Measurements from ENCODE around the gene OSCP1. TPM values are rescaled to one million over a fixed set of nuclear protein-coding genes. Genes with fewer than 3 reads are reported as not detected.

The OSCP1 gene
- polyA plus RNA-seq, 1 of the 3 experiments (the other 2 are of a cell fraction): 11.9 TPM

DNA sequence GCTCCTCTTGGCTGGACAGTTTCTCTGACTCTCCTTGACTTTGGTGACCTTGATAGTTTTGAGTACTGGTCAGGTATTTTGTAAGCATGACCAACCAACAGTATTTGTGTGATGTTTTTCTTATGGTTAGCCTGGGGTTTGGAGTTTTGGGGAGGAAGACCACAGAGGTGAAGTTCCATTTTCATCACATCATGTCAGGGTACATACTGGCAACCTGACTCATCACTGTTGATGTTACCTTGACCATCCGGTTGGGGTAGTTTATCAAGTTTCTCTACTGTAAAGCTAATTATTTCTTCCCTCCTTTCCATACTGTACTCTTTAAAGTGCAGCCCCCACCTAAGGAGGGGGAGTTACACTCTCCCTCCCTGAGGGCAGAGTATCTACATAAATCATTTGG, 13.4 kb downstream of the OSCP1 start:
- H3K27ac ChIP-seq (ENCODE audit: low read depth in 2 of 2, low read length in 1 of 2): no peak overlapping the region
- no peaks in the 10 kb centered on the region for H3K27me3 ChIP-seq (ENCODE audit: insufficient read depth)
- H3K9ac ChIP-seq: no peak overlapping the region
- no peaks in the 10 kb centered on the region for H3K9me3 ChIP-seq
- ChIA-PET POLR2A (no interaction called here), CTCF (interaction anchor here (1.4 to 1.7 kb wide), 2 partner anchors 10 to 13 kb away, joined by 4 to 6 read pairs; partner anchors contain the start of gene OSCP1)
- 75% methylated on average over 1 of the region's 1 CpG for WGBS (ENCODE audit: low lambda C conversion rate)
- H3K9me2 ChIP-seq: no peaks in the 10 kb centered on the region
- no peaks in the 10 kb centered on the region for H4K20me1 ChIP-seq (ENCODE audit: insufficient read depth)
- no peak overlapping the region for H2AFZ ChIP-seq (ENCODE audit: low read depth)
- H3K4me3 ChIP-seq (ENCODE audit: low read depth in 2 of 2, low read length in 1 of 2): no peak overlapping the region
- no peak overlapping the region for H3K4me2 ChIP-seq
- H3K79me2 ChIP-seq (ENCODE audit: insufficient read depth): no peaks in the 10 kb centered on the region
- no peaks in the 10 kb centered on the region for H3K4me1 ChIP-seq (ENCODE audit: control insufficient read depth in 1 of 2, insufficient read depth in 2 of 2, low read depth in 1 of 2, low read length in 1 of 2)
- TF ChIP-seq JUND (IDR thresholded peaks at IDR 0.05): no peak
- TF ChIP-seq, protein P1, sequence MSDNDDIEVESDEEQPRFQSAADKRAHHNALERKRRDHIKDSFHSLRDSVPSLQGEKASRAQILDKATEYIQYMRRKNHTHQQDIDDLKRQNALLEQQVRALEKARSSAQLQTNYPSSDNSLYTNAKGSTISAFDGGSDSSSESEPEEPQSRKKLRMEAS (IDR thresholded peaks at IDR 0.05; ENCODE audit: low read depth): no peak
- DNase-seq: no peak
- peaks cover 2 to 6% of the 10 kb centered on the region in 2 experiments for H3K36me3 ChIP-seq (replicated peaks in 1 of 2; ENCODE audit: control insufficient read depth in 1 of 2, insufficient read depth in 2 of 2, low read length in 1 of 2)
- no peaks in the 10 kb centered on the region for H3F3A ChIP-seq (replicated peaks; ENCODE audit: insufficient read depth)

DNA sequence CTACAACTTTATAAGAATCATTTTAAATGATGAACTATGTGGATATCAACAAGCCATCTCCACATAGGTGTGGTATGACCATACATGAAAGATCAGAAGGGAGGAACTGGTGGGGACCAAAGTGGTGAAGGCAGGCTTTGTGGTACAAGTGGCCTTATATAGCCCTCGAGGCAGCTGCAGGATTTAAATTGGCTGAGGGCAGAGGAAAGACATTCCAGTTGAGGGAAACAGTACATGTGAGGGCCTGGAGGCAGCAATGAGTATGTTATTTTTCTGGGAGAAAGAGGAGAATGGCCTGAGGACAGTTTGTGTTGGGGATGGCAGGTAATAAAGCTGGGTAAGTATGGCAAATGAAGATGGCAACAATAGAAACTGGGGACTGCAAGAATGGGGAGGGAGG, 17.1 kb downstream of the OSCP1 start:
- Histone ChIP-seq H3K9ac (no peak overlapping the region), H2AFZ (ENCODE audit: low read depth) (no peak overlapping the region), H3K36me3 (replicated peaks in 1 of 2; ENCODE audit: control insufficient read depth in 1 of 2, insufficient read depth in 2 of 2, low read length in 1 of 2) (peaks cover 2 to 6% of the 10 kb centered on the region in 2 experiments), H4K20me1 (ENCODE audit: insufficient read depth) (no peaks in the 10 kb centered on the region), H3F3A (replicated peaks; ENCODE audit: insufficient read depth) (no peaks in the 10 kb centered on the region), H3K4me2 (no peak overlapping the region), H3K4me1 (ENCODE audit: control insufficient read depth in 1 of 2, insufficient read depth in 2 of 2, low read depth in 1 of 2, low read length in 1 of 2) (no peaks in the 10 kb centered on the region), H3K4me3 (ENCODE audit: low read depth in 2 of 2, low read length in 1 of 2) (no peak overlapping the region), H3K27me3 (ENCODE audit: insufficient read depth) (no peaks in the 10 kb centered on the region), H3K27ac (ENCODE audit: low read depth in 2 of 2, low read length in 1 of 2) (no peak overlapping the region), H3K9me2 (no peaks in the 10 kb centered on the region), H3K79me2 (ENCODE audit: insufficient read depth) (no peaks in the 10 kb centered on the region), H3K9me3 (no peaks in the 10 kb centered on the region)
- ChIA-PET CTCF (interaction anchor here (0.9 to 1.1 kb wide), 3 partner anchors 11 to 284 kb away, joined by 3 to 6 read pairs (median 4); partner anchors contain the start of genes OSCP1 and TRAPPC3), POLR2A (no interaction called here)
- TF ChIP-seq MXI1 (IDR thresholded peaks at IDR 0.05; ENCODE audit: low read depth, low read length) (no peak), POLR2AphosphoS5 (IDR thresholded peaks at IDR 0.05; ENCODE audit: low read depth, low read length) (no peak), FOSL2 (IDR thresholded peaks at IDR 0.05; ENCODE audit: borderline replicate concordance, low read depth) (no peak)
- TF ChIP-seq, protein P1 (IDR thresholded peaks at IDR 0.05; ENCODE audit: low read depth): no peak
- 36% methylated on average over 1 of the region's 1 CpG for WGBS (ENCODE audit: low lambda C conversion rate)
- DNase-seq: no peak

DNA sequence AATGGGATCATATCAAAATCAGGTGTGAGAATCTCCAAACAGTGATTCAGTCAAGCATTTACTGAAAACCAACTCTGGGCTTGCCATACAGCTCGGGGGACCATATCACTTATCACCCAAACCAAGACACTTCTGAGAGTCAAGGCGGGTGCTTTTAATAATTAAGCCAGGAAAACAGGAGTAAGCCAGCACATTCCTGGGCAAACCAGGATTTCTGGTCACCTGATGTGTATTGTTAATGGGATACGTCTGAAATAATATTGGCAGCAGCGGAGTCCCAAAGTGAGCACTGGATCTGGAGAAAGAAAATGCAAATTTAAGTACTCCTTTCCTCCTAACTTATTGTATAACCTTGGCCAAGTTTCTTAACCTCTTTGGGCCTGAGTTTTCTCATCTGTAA, 17.6 kb downstream of the OSCP1 start:
- Histone ChIP-seq H3K9me2 (no peaks in the 10 kb centered on the region), H4K20me1 (ENCODE audit: insufficient read depth) (no peaks in the 10 kb centered on the region), H3K9me3 (no peaks in the 10 kb centered on the region), H3K27ac (ENCODE audit: low read depth in 2 of 2, low read length in 1 of 2) (no peak overlapping the region), H3K27me3 (ENCODE audit: insufficient read depth) (no peaks in the 10 kb centered on the region), H3K4me2 (no peak overlapping the region), H3K79me2 (ENCODE audit: insufficient read depth) (no peaks in the 10 kb centered on the region), H3K4me3 (ENCODE audit: low read depth in 2 of 2, low read length in 1 of 2) (no peak overlapping the region), H3F3A (replicated peaks; ENCODE audit: insufficient read depth) (no peaks in the 10 kb centered on the region), H3K36me3 (replicated peaks in 1 of 2; ENCODE audit: control insufficient read depth in 1 of 2, insufficient read depth in 2 of 2, low read length in 1 of 2) (peaks cover 2 to 6% of the 10 kb centered on the region in 2 experiments), H3K9ac (no peak overlapping the region), H2AFZ (ENCODE audit: low read depth) (no peak overlapping the region), H3K4me1 (ENCODE audit: control insufficient read depth in 1 of 2, insufficient read depth in 2 of 2, low read depth in 1 of 2, low read length in 1 of 2) (no peaks in the 10 kb centered on the region)
- WGBS (ENCODE audit: low lambda C conversion rate): 98% methylated on average over 4 of the region's 4 CpGs
- CTCF ChIA-PET: interaction anchor here (1.0 kb wide), 1 partner anchor 10 kb away, joined by 3 read pairs; no protein-coding TSS in a partner anchor
- no peak for DNase-seq
- POLR2A ChIA-PET: no interaction called here
- TF ChIP-seq TAF1 (IDR thresholded peaks at IDR 0.05; ENCODE audit: borderline replicate concordance, low read depth, low read length): no peak
- TF ChIP-seq EZH2phosphoT487 (IDR thresholded peaks at IDR 0.05; ENCODE audit: borderline replicate concordance, low read depth): no peak
- no peak for TF ChIP-seq EP300 (IDR thresholded peaks at IDR 0.05; ENCODE audit: borderline replicate concordance in 1 of 2, low read depth in 1 of 2, low read length in 1 of 2)
- no peak for TF ChIP-seq TEAD4 (IDR thresholded peaks at IDR 0.05; ENCODE audit: borderline replicate concordance, insufficient read depth)
- TF ChIP-seq, protein P2, sequence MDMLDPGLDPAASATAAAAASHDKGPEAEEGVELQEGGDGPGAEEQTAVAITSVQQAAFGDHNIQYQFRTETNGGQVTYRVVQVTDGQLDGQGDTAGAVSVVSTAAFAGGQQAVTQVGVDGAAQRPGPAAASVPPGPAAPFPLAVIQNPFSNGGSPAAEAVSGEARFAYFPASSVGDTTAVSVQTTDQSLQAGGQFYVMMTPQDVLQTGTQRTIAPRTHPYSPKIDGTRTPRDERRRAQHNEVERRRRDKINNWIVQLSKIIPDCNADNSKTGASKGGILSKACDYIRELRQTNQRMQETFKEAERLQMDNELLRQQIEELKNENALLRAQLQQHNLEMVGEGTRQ (IDR thresholded peaks at IDR 0.05; ENCODE audit: borderline replicate concordance, low read depth, low read length): no peak
- no peak for TF ChIP-seq MEF2A (IDR thresholded peaks at IDR 0.05; ENCODE audit: borderline replicate concordance, low read depth)
- no peak for TF ChIP-seq SIN3A (IDR thresholded peaks at IDR 0.05; ENCODE audit: borderline replicate concordance, low read depth, low read length)
- no peak for TF ChIP-seq RXRA (IDR thresholded peaks at IDR 0.05; ENCODE audit: borderline replicate concordance, low read depth)
- TF ChIP-seq POLR2AphosphoS5 (IDR thresholded peaks at IDR 0.05; ENCODE audit: low read depth, low read length): no peak
- TF ChIP-seq, protein P3, sequence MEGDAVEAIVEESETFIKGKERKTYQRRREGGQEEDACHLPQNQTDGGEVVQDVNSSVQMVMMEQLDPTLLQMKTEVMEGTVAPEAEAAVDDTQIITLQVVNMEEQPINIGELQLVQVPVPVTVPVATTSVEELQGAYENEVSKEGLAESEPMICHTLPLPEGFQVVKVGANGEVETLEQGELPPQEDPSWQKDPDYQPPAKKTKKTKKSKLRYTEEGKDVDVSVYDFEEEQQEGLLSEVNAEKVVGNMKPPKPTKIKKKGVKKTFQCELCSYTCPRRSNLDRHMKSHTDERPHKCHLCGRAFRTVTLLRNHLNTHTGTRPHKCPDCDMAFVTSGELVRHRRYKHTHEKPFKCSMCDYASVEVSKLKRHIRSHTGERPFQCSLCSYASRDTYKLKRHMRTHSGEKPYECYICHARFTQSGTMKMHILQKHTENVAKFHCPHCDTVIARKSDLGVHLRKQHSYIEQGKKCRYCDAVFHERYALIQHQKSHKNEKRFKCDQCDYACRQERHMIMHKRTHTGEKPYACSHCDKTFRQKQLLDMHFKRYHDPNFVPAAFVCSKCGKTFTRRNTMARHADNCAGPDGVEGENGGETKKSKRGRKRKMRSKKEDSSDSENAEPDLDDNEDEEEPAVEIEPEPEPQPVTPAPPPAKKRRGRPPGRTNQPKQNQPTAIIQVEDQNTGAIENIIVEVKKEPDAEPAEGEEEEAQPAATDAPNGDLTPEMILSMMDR (IDR thresholded peaks at IDR 0.05): no peak
- TF ChIP-seq, protein P4, sequence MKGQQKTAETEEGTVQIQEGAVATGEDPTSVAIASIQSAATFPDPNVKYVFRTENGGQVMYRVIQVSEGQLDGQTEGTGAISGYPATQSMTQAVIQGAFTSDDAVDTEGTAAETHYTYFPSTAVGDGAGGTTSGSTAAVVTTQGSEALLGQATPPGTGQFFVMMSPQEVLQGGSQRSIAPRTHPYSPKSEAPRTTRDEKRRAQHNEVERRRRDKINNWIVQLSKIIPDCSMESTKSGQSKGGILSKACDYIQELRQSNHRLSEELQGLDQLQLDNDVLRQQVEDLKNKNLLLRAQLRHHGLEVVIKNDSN (IDR thresholded peaks at IDR 0.05; ENCODE audit: borderline replicate concordance, low read depth): no peak
- no peak for TF ChIP-seq FOXM1 (IDR thresholded peaks at IDR 0.05; ENCODE audit: low read depth)
- TF ChIP-seq, protein P5, sequence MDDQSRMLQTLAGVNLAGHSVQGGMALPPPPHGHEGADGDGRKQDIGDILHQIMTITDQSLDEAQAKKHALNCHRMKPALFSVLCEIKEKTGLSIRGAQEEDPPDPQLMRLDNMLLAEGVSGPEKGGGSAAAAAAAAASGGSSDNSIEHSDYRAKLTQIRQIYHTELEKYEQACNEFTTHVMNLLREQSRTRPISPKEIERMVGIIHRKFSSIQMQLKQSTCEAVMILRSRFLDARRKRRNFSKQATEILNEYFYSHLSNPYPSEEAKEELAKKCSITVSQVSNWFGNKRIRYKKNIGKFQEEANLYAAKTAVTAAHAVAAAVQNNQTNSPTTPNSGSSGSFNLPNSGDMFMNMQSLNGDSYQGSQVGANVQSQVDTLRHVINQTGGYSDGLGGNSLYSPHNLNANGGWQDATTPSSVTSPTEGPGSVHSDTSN (IDR thresholded peaks at IDR 0.05): no peak

Data from SK-N-SH (cell line).